OCI-LY1 (cell line): ENCODE data around the gene ITPK1.

Experiments
- CTCF ChIP-seq: fragments of 200-600 bp; sonication (generic), shearing (Covaris generic); IDR thresholded peaks from 2 replicates; pipeline ENCODE4 v1.5.1; 2017; ENCODE audit warnings: mild to moderate bottlenecking, antibody characterized with exemption, low read length, moderate library complexity, mixed read lengths
- EZH2 ChIP-seq: fragments of 200-600 bp; sonication (generic), shearing (Covaris generic); IDR thresholded peaks from 2 replicates; pipeline ENCODE4 v1.8.0; 2017; ENCODE audit warnings: borderline replicate concordance, mixed run types, mild to moderate bottlenecking, antibody characterized with exemption, low read length, moderate library complexity, mixed read lengths

- TF ChIP-seq CTCF: no peak
- no peak for TF ChIP-seq EZH2
Observed at GRCh38 chr14:92965281-92965680, 150.4 kb downstream of the ITPK1 start.
